G401 (cell line): ENCODE results near the gene AGBL1. TPM values are rescaled to one million over a fixed set of nuclear protein-coding genes. Genes with fewer than 3 reads are reported as not detected.

Experiments
- DNase-seq: peaks from one replicate; pipeline ENCODE4 v3.0.0-alpha.2; 2015; ENCODE audit warnings: low spot score
- in situ Hi-C: cut with HindIII; loops from 2 replicates; pipeline ENCODE4 v1.10.0; 2016; ENCODE audit warnings: low sequenced_read_pairs, mixed read lengths
- total RNA-seq: library from RNA; depleted of rRNA; stranded (reverse); fragments of >200 nt; shearing (Covaris generic); gene quantifications from 2 replicates; pipeline ENCODE4 v1.2.3, GENCODE V29; 2014

AGBL1 gene
- total RNA-seq, 1 experiment from 2014 or later = not detected

- in situ Hi-C loops = no loop called here
- DNase-seq = no peak
These were observed 133.7 kb downstream of the AGBL1 start for GRCh38 chr15:86213420-86213819.

- DNase-seq = no peak
- in situ Hi-C loops = no loop called here
These were observed 134.2 kb downstream of the AGBL1 start for GRCh38 chr15:86213888-86214287.

GRCh38 chr15:86221119-86221518, 141.4 kb downstream of the AGBL1 start:
- in situ Hi-C loops = no loop called here
- DNase-seq = no peak

- DNase-seq = no peak
- in situ Hi-C loops = no loop called here
These were observed 149.6 kb downstream of the AGBL1 start for GRCh38 chr15:86229306-86229705.

GRCh38 chr15:86229936-86230335, 150.3 kb downstream of the AGBL1 start:
- no peak for DNase-seq
- in situ Hi-C loops = no loop called here

DNA sequence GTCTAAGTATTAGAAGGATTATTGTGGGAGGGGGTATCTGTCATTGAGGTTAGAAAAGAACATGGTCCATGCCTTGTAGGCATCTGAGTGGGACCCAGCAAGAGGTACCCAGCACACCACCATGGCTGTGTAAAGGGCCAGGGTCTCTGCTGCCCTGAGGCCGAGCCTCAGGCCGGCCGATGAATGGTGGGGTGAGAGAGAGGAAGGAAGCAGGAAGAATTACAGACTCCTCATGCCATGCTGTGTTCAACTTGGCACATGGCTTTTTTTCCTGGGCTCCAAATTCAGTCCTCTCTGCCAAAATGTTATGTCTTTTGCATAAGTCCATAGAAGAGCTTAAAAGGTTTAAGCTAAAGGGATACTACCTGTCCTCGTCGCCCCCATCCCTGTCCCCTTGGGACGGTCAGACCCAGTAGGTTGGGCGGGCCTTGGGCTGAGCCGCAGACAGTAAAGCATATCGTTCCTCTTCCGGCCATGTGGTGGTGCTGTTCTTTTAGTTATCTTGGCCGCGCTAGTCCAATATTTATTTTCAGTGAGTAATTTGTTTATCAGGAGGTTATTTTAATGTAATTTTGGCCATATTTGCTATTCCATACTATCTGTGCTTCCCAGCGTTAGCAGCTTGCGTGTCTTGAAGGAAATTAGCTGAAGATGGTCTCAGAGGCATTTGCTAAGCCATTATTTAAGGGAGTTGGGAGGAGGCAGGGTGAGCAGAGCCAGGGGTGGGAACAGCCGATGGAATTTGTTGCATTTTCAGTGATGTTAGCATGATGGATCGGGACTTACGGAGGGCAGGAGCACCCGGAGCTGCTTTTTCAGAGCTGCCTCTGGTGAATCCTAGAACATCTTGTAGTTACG, 152.4 kb downstream of the AGBL1 start:
- in situ Hi-C loops = no loop called here
- DNase-seq = peak; percentile 69

DNA sequence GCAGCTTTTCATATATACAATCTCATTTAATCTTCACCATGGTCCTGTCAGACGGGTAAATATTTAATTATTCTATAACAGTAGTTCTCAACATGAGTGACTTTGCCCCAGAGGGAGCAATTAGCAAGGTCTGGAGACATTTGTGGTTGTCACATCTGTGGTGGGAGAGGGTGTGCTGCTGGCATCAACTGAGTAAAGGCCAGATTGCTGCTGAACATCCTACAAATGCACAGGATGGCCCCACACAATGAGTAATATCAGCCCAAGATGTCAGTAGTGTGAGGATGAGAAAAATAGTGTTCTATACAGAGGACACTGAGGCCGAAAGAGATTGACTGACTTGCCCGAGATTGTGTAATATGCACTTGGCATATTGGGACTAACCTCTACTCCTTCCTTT, 156.0 kb downstream of the AGBL1 start:
- no peak for DNase-seq
- in situ Hi-C loops = no loop called here

DNA sequence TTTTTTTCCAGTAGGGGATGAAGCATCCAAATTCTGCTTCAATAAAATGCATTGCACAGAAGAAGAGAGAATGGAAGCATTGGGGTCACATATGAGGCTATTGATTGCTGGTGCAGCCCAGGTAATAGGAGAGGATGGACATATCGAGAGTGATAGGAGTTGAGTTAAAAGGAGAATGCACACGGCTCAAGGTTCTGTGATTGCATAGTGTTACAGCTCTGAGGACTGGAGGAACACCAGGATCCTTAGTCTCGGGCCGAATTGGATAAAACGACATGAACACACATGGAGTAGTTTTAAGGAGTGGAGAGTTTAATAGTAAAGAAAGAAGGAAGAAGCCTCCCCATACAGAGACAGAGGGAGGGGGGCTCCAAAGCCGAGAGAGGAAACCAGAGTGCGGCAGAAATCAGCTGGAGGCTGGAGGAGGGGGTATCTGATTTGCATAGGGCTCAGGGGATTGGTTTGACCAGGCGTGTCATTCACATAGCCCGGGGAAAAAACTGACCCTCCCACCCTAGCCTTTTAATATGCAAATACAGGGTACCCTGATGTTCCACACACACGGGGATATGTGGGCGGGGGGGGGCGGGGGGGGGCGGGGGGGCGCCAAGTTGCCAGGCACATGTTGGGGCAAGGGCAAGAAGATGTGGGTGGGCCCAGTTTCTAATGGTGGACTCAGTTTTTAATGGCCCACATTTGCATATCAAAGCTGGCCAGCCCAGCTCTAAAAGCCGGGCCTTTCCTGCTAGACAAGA, 156.9 kb downstream of the AGBL1 start:
- in situ Hi-C loops = no loop called here
- DNase-seq = no peak

GRCh38 chr15:86237111-86237500, 157.4 kb downstream of the AGBL1 start:
- in situ Hi-C loops = no loop called here
- DNase-seq = no peak

DNA sequence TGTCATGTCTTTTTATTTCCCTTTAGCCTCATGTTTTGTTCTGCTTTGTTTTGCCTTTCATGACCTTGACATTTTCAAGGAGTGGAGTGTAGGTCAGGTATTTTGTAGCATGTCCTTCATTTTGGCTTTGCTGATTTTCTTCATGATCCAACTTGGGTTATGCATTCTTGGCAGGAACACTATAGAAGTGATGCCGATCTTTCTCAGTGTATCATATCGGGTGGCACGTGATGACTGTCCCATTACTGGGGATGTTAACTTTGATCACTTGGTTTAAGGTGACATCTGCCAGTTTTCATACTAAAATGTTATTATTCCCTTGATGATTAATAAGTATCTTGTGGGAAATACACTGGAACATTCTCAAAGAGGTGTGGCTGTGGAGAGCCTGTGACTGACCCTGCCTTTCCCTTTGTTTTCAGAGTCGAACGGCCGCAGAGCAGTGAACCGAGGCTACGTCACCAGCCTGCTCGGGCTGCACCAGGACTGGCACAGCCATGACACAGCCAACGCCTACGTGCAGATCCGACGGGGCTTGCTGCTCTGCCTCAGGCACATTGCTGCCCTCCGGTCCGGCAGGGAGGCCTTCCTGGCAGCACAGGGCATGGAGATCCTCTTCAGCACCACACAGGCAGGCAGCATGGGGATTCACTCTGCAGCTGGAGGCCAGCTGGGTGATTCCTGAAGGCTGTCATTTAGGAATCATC, 167.7 kb downstream of the AGBL1 start:
- no peak for DNase-seq
- in situ Hi-C loops = no loop called here

GRCh38 chr15:86255247-86255646, 175.6 kb downstream of the AGBL1 start:
- DNase-seq = no peak
- in situ Hi-C loops = no loop called here

GRCh38 chr15:86256628-86257027, 177.0 kb downstream of the AGBL1 start:
- DNase-seq = no peak
- in situ Hi-C loops = no loop called here

GRCh38 chr15:86259589-86259988, 179.9 kb downstream of the AGBL1 start:
- no peak for DNase-seq
- in situ Hi-C loops = no loop called here

GRCh38 chr15:86263230-86263629, 183.6 kb downstream of the AGBL1 start:
- DNase-seq = no peak
- in situ Hi-C loops = no loop called here

DNA sequence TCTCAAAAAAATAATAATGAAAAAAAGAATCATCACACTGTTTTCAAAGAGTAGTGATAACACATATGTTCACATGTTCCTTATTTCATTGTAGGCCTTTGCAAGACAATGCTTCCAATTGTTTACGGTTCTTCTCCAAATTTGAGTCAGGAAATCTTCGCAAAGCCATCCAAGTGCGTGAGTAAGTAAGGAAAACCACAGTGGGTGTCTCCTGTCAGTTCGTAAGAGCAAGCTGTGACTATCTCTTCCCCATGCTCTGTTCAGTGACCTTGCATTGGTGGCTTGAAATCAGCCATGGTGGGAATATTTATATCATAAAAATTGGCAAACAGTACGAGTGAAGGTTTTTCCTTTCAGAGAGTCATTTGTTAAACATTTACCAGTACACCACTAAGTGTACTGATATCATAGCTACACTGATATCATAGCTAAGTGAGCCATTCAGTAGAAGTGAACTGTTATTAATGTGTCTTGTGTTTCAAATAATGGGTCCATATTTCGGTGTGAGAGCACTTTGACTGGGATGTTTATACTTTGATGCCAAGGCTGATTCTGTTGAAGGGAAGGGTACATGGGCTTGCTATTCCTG, 187.3 kb downstream of the AGBL1 start:
- no peak for DNase-seq
- in situ Hi-C loops = no loop called here

DNA sequence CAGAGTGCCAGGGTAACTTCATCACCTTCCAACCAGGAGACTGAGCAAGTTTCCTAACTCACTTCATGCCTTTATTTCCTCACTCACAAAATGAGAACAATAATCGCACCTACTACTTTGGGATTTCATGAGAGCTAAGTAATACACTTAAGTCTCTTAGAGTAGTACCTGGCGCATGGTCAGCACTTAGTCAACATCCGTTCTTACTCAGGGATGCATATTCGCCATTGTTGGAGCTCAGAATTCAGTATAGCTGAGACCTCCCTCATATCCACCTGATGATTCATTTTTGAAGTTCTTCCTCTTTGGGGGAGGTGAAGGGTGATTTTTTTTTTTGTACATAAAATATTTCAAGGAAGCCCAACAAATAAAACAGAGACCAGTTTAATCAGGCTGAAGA, 188.2 kb downstream of the AGBL1 start:
- in situ Hi-C loops = no loop called here
- no peak for DNase-seq

- DNase-seq = no peak
- in situ Hi-C loops = no loop called here
These were observed 188.9 kb downstream of the AGBL1 start for GRCh38 chr15:86268558-86268957.

- DNase-seq = no peak
- in situ Hi-C loops = no loop called here
These were observed 193.6 kb downstream of the AGBL1 start for GRCh38 chr15:86273309-86273708.

DNA sequence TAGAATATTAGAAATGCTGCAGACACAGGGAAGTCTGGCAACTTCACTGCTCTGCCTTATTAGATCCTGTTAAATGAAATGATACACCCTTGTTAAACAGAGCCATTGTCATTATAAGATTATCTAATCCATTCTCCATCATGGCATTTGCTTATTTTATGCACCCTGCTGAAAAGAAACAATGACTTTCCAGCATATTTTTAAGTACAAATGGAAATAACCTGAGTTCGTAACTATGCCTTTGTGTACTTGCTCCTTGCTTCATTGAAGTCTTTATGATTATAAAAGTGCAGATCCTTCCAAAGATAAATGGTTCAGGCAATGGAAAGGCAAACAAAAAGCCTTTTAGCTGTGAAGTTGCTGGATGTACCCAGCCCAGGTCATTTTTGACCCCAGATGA, 195.7 kb downstream of the AGBL1 start:
- in situ Hi-C loops = no loop called here

GRCh38 chr15:86278586-86278985, 198.9 kb downstream of the AGBL1 start:
- in situ Hi-C loops = no loop called here
- no peak for DNase-seq

More for the DNA sequence above, 195.7 kb downstream of the AGBL1 start:
- no peak for DNase-seq
